Stimulated activated CD8-positive, alpha-beta memory T cell treated with anti-CD3 and anti-CD28 coated beads, Interleukin-4, amount 100 ng/mL, for 1 hour (primary cell): ENCODE data around the gene CC2D2A.
"Not testable (repeated sequence)": the region's sequence is repeated elsewhere in the genome, so short reads cannot be mapped to it uniquely, and the experiment has no call there.

Experiments used
- DNase-seq, 2 donors: peaks; one replicate each; pipeline ENCODE4 v3.0.0-alpha.2; 2020; ENCODE audit warnings: low read depth in 2 of 2, low spot score in 1 of 2

CC2D2A gene

DNA sequence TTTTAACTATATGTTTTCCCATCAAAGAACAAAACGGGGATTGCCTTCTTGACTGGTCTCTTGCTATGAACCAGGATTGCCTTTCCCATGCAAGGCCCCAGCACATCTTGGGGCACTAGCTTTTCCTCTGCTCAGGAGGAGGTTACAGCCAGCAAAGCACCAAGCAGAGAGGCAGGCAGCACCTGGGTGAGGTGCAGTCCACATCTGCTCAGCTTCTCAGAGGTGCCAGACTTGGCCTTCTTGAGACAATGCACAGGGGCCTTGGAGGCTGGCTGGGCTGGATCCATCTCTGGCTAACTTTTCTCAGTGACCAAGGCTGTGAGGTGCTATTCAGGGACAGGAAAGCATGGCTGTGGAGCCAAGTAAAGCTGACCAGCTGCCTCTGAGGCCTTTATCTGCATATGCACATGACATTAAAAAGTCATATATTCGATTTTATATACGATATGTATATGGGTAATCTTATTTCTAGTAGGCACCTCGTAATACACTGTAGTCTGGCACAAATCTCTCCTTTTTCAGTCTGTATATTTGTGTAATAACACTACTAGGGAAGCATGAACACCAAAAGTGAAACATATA is 86.9 kb downstream of the CC2D2A start:
- DNase-seq = no peak

DNA sequence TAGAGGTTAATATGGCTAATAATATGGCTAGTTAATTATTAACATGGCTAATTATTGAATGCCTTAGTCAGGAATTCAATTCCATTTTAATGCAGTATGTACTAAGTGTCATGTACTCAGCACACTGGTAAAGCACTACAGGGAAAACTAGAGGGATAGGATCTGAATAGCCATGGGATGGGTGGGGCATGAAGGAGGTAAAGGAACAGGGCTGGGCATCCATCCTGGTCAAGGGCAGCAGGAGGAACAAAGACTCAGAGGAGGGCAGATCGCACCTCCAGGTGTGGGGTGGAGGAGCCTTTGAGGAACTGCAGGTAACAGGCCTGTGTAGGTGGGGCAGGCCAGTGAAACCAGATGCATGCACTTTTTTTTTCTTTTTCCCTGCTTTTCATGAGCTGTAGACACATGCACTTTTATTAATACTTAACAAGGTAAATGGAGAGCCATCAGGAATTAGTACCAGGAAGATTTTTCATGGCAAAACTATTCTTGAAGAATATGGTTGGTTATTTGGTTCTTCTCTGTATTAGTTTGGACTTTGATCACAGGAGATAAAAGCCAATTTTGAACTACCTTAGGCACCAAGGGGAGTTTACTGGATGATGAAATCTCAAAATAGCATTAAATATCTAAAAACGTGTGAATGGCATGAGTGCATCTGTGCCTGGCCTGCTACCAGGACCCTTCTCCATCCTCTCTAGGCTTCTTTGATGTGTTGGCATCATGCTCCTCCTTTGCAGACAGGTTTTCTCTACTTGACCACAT is 88.3 kb downstream of the CC2D2A start:
- no peak for DNase-seq

DNA sequence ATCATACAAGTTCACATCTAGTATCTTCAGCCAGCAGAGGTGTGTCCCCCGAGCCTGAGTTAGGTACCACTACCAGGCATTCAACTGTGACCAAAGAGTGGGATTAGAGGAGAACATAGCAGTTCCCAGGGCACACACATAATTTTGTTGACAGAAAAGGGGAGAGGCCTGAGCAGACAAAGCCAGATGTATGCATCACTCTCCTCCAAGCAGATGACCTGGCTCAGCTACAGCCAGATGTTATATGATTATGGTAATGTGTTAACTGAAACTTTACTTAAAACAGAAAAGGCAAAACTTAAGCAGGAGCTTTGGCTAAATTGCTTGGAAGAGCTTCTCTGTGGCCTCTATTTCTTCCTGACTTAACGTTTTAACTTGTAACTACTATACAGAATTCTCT is 88.9 kb downstream of the CC2D2A start:
- DNase-seq = no peak

DNA sequence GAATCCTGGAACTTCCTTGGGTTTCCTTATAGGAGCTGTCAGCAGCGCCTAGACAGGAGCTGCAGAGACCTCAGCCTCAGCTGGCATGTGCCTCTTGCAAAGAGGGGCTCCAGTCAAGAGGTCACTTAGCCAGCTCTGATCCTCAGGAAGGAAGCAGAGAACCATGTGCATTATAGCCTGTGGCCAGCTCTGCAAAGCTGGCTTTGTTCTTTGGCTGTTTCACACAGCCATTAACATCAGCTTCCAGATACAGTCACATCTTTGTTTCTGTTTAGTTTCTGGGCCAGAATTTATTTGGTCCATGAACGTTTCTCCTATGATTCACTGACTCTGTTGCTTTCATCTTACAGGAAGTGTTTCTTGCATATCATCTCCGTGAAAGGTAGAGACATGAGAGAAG is 92.4 kb downstream of the CC2D2A start:
- DNase-seq = no peak

DNA sequence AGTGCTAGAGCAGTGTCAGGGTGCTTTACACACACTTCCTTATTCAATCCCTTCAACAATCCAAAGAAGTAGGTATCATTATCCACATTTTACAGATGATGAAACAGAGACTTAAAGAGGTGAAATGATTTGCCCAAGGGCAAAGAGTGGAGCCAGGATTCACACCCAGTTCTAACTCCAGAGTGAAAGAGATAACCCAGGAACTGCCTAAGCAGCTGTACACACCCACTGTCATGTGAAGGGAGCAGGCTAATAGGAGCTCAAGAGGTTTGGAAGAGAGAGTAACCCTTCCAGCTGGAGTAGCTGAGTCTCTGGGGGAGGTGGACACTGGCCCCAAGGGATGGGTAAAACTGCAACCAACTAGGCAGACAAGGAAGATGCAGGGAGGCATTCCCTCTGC is 92.9 kb downstream of the CC2D2A start:
- DNase-seq = no peak

DNA sequence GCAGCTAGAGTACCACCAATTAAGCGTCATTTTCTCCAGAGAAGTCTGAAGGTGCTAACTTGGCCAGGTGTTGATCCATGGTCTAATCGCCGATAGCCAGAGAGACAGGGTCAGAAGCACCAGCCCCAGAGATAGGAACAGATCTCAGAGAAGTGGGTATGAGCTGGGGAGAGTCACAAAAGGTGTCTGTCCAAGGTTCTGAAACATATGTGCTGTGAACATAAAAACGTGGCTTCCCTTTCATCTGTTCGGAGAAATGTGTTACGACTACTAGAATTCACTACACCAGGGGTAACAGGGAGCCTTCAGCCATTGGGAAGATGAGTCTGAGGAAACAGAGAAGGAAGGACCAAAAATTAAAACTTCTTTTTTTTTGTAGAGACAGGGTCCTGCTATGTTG is 94.2 kb downstream of the CC2D2A start:
- DNase-seq = no peak

DNA sequence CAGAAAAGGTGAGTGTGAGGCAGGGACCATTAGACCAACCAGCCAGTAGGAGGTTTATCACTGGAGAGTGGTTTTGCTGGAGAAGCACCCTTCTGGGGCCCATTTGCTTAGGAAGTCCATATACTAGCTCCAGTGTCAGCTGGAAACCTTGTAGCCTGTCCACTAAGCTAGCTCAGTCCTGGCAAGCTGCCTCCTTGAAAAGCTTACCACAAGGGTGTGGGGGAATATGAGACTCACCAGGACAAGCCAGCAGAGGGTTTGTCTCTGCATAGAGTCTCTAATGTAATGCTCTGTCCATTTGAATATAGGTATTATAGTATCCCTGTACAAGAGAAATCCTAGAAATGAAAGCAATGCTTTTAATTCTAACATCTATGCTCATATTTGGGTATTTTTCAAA is 99.1 kb downstream of the CC2D2A start:
- no peak for DNase-seq

DNA sequence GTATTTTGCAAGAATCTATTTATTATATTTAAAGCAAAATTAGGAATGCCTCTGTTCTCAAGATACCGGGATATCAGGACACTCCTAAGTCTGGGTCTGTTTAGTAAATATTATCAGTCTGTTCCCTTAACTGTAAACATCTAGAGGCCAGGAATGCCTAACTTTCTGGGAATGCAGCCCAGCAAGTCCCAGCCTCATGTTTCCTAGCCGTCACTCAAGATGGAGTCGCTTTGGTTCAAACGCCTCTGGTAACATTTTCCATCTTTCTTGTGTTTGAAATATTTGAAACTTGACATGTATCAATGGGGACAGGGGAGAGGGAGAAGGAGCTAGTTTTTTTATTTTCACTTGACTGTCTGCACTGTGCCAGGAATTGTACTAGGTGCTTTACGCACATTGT is 100.1 kb downstream of the CC2D2A start:
- DNase-seq = no peak

DNA sequence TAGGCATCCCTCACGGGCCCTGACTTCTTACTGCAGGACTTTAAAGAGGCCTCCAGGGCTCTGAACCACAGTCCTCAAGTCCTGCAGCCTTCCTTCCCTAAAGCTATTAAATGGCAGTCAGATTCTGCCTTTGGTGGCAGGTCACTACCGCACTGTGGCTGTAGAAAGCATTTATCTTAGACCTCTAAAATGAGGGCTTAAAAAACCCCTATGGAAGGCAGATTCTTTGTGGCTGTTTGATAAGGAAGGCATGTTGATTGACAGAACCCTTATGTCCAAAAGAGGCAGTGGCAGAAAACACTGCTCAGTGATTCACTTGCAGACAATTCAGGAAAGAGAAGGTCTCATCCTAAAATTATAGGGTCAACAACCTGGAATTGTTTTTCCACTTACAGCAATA is 106.3 kb downstream of the CC2D2A start:
- no peak for DNase-seq

DNA sequence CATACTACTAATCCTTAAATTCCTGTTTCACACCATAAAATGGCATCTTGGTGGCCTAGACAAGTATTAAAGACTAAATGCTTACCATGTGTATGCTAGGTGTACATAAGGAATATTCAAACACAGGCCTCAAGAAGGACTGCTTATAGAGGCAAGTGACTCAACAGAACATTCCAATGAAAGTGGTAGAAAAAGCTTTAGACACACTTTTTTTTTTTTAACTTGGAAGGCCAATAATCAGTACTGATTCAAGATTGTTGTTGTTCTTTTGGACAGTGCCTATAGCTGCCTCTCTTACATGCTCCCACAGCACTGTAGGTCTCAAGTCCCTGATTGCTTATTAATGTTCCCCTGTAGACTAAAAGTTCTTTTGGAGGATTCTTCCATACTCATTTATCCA is 107.8 kb downstream of the CC2D2A start:
- no peak for DNase-seq

DNA sequence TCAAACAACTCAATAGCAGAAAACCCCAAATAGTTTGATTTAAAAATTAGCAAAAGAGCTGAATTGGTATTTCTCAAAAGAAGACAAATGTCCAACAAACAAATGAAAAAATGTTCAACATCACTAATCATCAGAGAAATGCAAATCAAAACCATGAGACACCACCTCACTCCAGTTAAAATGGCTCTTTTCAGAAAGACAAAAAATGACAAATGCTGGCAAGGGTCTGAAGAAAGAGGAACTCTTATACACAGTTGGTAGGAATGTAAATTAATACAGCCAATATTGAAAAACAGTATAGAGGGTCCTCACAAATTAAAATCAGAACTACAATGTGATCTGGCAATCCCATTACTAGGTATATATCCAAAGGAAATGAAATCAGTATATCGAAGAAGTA is 115.1 kb downstream of the CC2D2A start:
- DNase-seq = no peak

DNA sequence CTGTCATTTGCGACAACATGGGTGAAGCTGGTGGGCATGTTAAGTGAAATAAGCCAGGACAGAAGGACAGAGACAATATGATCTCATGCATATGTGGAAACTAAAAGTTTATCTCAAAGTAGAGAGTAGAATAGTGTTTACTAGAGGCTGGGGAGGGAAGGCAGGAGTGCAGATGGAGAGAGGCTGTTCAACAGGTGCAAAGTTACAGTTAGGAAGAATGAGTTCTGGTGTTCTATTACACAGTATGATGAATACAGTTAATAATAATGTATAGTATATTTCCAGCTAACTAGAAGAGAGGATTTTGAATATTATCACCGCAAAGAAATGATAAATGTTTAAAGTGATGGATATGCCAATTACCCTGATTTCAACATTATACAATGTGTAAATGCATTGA is 115.6 kb downstream of the CC2D2A start:
- no peak for DNase-seq

DNA sequence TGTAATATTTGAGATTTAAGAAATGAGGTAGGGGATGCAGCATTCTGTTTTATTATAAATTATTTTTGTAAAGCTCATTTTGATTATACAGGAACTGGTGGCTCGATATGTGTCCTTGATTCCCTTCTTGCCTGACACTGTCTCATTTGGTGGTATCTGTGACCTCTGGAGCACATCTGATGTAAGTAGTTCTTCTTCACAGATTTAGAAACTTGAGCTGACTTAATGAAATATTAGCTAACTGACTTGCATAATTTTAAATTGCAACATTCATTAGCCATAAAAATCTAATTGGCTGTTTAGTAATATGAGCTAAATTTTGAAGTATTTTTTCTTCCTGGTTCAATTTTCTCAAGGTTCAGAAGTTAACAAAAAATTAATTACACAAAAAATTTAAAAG is 116.4 kb downstream of the CC2D2A start:
- no peak for DNase-seq

DNA sequence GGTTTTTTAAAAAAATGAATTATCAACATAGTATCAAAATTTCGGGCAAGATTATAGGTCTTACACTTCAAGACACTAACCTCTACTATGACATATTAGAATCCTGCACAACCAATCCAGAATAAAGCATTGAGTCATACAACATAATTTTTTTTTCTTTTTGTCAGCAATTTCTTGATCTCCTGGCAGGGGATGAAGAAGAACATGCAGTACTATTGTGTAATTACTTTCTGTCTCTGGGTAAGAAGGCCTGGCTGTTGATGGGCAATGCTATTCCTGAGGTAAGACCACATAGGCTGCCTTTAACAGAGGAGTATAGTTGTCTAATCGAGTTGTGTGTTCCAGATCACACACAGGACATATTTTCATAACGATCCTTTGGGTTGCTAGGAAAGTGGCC is 118.0 kb downstream of the CC2D2A start:
- no peak for DNase-seq

DNA sequence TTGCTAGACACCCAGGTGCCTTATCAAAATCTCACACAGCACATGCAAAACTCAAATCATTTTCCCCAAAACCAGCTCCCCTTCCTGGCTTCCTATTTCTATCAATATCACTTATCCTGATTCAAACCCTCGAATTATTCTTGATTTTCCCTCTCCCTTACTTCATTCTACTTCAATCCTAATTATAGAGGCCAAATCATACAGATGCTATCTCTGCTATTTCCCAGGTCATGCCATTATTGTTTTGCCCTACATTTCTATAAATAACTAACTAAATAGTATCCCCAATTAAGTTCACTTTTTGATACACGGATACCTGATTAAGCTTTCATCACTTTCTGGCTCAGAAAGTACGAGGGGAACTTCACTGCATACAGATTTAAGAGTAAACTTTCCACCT is 123.1 kb downstream of the CC2D2A start:
- no peak for DNase-seq

DNA sequence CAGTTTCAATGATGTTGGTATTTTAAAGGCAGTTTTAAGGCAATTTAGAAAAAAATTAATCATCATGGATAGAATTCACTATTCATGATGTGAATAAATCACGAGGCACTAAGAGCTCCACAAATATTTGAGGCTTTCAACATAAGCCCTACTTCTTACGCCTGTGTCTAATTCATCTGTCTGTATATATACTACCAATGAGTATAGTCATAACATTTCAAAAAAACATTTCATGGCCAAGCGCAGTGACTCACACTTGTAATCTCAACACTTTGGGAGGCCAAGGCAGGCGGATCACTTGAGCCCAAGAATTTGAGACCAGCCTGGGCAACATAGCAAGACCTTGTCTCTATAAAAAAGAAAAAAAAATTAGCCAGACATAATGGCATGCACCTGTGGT is 129.0 kb downstream of the CC2D2A start:
- no peak for DNase-seq

DNA sequence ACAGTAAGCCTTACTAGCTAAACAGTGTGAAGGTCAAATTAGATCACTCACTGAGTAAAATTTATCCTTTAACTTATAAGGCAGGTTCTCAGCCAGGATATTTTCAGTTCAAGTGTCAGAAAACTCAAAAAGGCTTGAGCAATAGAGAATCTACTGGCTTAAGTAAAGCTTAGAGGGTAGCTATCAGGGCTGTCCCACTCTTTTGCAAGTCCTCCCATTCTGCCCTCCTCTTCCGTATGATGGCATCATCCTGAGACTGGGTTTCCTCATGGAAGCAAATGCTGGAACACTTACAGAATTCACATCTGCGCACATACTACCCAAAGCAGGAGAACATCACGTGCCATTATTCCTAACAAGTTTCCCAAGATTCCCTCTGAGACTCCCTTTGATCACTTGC is 130.5 kb downstream of the CC2D2A start:
- no peak for DNase-seq

DNA sequence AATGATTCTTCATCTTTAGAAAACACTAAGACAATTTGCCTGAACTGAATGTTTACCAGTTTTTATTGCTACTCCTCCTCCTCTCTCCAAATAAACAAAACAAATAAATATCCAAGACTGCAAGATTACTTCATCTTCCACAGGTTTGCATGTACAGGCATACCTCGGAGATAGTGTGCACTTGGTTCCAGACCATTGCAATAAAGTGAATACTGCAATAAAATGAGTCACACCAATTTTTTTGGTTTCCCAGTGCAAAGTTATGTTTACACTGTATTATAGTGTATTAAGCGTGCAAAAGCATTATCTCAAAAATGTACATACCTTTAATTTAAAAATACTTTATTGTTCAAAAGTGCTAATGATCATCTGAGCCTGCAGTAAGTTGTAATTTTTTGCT is 132.2 kb downstream of the CC2D2A start:
- DNase-seq = no peak

DNA sequence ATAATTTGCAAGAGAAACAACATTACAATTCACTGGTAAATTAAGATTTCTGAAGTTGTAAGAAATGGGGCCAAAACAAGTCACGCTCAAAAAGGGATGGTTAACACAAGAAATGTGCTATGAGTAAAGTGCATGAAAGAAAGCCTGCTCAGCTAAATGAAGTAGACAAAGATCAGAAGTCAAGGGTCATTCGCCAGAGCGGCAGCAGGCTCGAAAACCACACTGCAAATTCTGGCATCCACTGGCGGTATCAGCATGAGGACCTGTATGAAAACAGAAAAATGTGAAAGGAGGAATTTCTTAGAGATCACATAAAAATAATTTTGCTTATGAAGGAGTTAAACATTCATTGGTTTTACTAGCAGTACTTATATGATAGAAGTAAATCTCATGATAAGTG is 135.9 kb downstream of the CC2D2A start:
- DNase-seq = no peak

DNA sequence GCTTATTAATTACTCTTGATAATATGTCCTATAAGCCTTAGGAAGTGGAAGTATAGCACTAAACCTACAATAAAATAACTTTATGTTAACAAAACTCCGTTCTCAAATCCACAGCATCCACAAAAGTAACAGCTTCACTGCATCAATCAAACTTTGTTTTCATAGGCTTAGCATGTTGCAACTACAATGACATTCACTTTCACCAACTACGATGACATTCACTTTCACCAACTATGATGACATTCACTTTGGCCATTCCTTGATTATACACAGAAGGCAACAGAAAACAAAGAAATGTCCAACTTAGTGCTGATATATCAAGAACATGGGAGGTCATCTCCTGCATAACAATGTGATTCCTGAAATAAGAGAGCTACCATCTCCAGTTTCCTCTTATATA is 141.2 kb downstream of the CC2D2A start:
- DNase-seq = no peak

DNA sequence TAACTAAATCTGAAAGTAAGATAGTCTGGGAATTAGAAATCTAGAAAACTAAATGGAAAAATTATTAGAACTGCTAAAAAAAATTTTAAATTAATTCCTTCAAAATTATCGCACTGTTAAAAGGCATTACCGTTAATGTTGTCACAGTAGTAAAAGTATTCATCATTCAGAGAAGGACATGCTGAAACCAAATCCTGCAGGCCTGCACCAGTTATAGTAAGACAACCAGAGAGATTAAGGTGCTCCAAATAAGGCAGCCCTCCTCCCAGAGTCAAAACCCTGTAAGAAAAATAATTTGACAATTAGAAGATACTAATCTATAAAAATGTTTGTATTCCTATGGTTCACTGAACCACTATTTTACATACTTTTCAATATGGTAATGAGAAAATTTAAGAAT is 142.5 kb downstream of the CC2D2A start:
- no peak for DNase-seq

DNA sequence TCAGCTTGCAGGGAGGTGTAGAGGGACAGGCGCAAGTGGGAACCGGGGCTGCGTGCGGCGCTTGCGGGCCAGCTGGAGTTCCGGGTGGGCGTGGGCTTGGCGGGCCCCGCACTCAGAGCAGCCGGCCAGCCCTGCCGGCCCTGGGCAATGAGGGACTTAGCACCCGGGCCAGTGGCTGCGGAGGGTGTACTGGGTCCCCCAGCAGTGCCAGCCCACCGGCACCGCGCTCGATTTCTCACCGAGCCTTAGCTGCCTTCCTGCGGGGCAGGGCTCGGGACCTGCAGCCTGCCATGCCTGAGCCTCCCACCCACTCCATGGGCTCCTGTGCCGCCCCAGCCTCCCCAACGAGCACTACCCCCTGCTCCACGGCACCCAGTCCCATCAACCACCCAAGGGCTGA is 145.2 kb downstream of the CC2D2A start:
- DNase-seq = not testable (repeated sequence)

DNA sequence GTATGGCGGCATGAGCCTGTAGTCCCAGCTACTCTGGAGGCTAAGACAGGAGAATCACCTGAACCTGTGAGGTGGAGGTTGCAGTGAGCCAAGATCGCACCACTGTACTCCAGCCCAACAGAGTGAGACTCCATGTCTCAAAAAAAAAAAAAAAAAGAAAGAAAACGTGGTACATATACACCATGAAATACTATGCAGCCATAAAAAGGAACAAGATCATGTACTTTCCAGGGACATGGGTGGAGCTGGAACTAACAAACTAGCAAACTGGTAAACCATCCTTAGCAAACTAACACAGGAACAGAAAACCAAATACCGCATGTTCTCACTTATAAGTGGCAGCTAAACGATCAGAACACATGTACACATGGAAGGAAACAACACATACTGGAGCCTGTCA is 147.7 kb downstream of the CC2D2A start:
- not testable (repeated sequence) for DNase-seq
